Left ventricle myocardium inferior (tissue), 1 donor: ENCODE results near the gene SLC9B1. TPM values are rescaled to one million over a fixed set of nuclear protein-coding genes. Genes with fewer than 3 reads are reported as not detected.

Experiments used
- DNase-seq: peaks from one replicate; pipeline ENCODE4 v3.0.0-alpha.2; 2020
- H3K27ac ChIP-seq: fragments of 200-600 bp; replicated peaks from 2 replicates; pipeline ENCODE4 v1.8.0; 2021
- H3K27me3 ChIP-seq: fragments of 200-600 bp; 2 replicates; pipeline ENCODE4 v1.8.0; 2021; ENCODE audit warnings: low read depth
- H3K36me3 ChIP-seq: fragments of 200-600 bp; 2 replicates; pipeline ENCODE4 v1.8.0; 2021
- H3K4me1 ChIP-seq: fragments of 200-600 bp; 2 replicates; pipeline ENCODE4 v1.8.0; 2021
- H3K4me3 ChIP-seq: fragments of 200-600 bp; 2 replicates; pipeline ENCODE4 v1.8.0; 2021; ENCODE audit warnings: mild to moderate bottlenecking, moderate library complexity
- H3K9me3 ChIP-seq: fragments of 200-600 bp; replicated peaks from 2 replicates; pipeline ENCODE4 v1.8.0; 2021
- CTCF ChIP-seq: fragments of 200-600 bp; IDR thresholded peaks from 2 replicates; pipeline ENCODE4 v1.8.0; 2021; ENCODE audit warnings: antibody characterized with exemption, mild to moderate bottlenecking, borderline replicate concordance
- intact Hi-C: fragments of 100-400 bp; cut with micrococcal nuclease; formaldehyde crosslinking; loops from one replicate; pipeline ENCODE4 v1.11.0; 2022
- long read RNA-seq: library from polyadenylated mRNA; unstranded; transcript quantifications from one replicate; pipeline ENCODE4 v2.0.0, GENCODE V29; 2021
- total RNA-seq: library from RNA; stranded (reverse); fragmentation: NEBNext Ultra II Directional; extraction: Animal tissue kit (Norgen Biotek cat#: 25700); gene quantifications from one replicate; pipeline ENCODE4 v1.2.1, GENCODE V29; 2021
- donor health status: DM: no; HTN: yes; CAD: no; lungs with severe emphysema.

SLC9B1 gene
- 0.55 TPM for total RNA-seq
- long read RNA-seq: 0 reads

GRCh38 chr4:103019308-103020124, at the start of gene SLC9B1:
Gene SLC9B1, minus strand, starts transcription at chr4:103019705. Its CDS starts 27,994 bp downstream, at chr4:102991711.
- no peak for TF ChIP-seq CTCF
- Histone ChIP-seq H3K4me1 (peaks cover 17% of the 10 kb centered on the region), H3K9me3 (no peaks in the 10 kb centered on the region), H3K27ac (peak within 1 kb of the TSS; percentile 87), H3K4me3 (peak within 1 kb of the TSS; percentile 69), H3K36me3 (no peaks in the 10 kb centered on the region), H3K27me3 (no peaks in the 10 kb centered on the region)
- intact Hi-C loops: no loop called here
- peak; percentile 95 for DNase-seq

- Histone ChIP-seq H3K27me3 (no peaks in the 10 kb centered on the region), H3K4me1 (no peaks in the 10 kb centered on the region), H3K9me3 (no peaks in the 10 kb centered on the region), H3K36me3 (no peaks in the 10 kb centered on the region), H3K27ac (no peak overlapping the region), H3K4me3 (no peak overlapping the region)
- intact Hi-C loops: no loop called here
- no peak for DNase-seq
- no peak for TF ChIP-seq CTCF
Measured at GRCh38 chr4:103067841-103068547, 48.5 kb upstream of the SLC9B1 start.

GRCh38 chr4:103060453-103061148, 41.1 kb upstream of the SLC9B1 start:
- intact Hi-C loops: no loop called here
- H3K36me3 ChIP-seq: no peaks in the 10 kb centered on the region
- TF ChIP-seq CTCF: no peak
- H3K4me1 ChIP-seq: no peaks in the 10 kb centered on the region
- no peak overlapping the region for H3K4me3 ChIP-seq
- no peak overlapping the region for H3K27ac ChIP-seq
- no peaks in the 10 kb centered on the region for H3K27me3 ChIP-seq
- no peak for DNase-seq
- no peaks in the 10 kb centered on the region for H3K9me3 ChIP-seq

GRCh38 chr4:103054030-103054429, 34.5 kb upstream of the SLC9B1 start:
- H3K27me3 ChIP-seq: no peaks in the 10 kb centered on the region
- H3K27ac ChIP-seq: no peak overlapping the region
- no peaks in the 10 kb centered on the region for H3K9me3 ChIP-seq
- TF ChIP-seq CTCF: no peak
- peaks cover 5% of the 10 kb centered on the region for H3K36me3 ChIP-seq
- no peaks in the 10 kb centered on the region for H3K4me1 ChIP-seq
- no peak for DNase-seq
- H3K4me3 ChIP-seq: no peak overlapping the region
- intact Hi-C loops: no loop called here

- intact Hi-C loops: no loop called here
- TF ChIP-seq CTCF: no peak
- no peak for DNase-seq
- H3K36me3 ChIP-seq: peaks cover 5% of the 10 kb centered on the region
- no peak overlapping the region for H3K4me3 ChIP-seq
- H3K9me3 ChIP-seq: no peaks in the 10 kb centered on the region
- no peaks in the 10 kb centered on the region for H3K4me1 ChIP-seq
- H3K27me3 ChIP-seq: no peaks in the 10 kb centered on the region
- no peak overlapping the region for H3K27ac ChIP-seq
Measured at GRCh38 chr4:103052779-103053178, 33.3 kb upstream of the SLC9B1 start.
